ENCODE results near the gene SGF29.
"Not testable (repeated sequence)": the region's sequence is repeated elsewhere in the genome, so short reads cannot be mapped to it uniquely, and the experiment has no call there.

Gene SGF29

GRCh38 chr16:28532940-28533647 lies 20.6 kb upstream of the SGF29 start:
- no peak for DNase-seq (ENCODE audit: low read depth)

DNA sequence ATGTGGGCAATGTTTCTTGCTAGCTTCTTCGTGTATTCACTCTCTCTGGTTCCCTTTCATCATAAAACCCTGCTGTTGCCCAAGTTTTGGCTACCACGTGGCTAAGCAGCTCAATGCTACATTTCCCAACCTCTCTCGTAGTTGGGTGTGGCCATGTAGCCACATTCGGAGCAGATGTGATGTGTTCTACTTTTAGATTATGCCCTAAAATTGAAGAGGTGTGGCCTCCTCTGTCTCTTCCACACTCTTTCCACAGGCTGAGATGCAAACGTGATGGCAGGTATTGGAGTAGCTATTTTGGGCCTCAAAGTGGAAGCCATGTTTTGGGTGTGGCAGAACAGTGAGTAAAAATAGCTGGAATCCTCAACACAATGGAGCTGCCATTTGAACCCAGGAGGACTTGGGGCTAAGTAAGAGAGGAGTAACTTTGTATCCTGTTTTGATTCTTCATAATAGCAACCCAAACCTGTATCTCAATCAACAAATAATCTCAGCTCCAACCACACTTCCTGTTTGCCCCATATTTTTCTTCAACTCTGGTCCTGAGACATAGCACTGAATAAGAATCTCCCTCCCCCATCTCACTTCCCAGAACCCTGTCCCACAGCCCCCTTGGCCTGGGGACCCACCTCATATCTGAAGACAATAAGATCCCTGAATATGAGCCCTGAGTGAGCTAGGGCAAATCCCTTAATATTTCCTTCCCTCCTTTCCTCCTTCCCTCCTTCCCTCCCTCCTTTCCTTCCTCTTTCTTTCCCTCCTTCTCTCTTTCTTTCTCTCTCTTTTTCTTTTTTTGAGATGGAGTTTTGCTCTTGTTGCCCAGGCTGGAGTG lies 19.0 kb upstream of the SGF29 start:
- no peak for DNase-seq (ENCODE audit: low read depth)

GRCh38 chr16:28537076-28537475 lies 16.6 kb upstream of the SGF29 start:
- no peak for DNase-seq (ENCODE audit: low read depth)

DNA sequence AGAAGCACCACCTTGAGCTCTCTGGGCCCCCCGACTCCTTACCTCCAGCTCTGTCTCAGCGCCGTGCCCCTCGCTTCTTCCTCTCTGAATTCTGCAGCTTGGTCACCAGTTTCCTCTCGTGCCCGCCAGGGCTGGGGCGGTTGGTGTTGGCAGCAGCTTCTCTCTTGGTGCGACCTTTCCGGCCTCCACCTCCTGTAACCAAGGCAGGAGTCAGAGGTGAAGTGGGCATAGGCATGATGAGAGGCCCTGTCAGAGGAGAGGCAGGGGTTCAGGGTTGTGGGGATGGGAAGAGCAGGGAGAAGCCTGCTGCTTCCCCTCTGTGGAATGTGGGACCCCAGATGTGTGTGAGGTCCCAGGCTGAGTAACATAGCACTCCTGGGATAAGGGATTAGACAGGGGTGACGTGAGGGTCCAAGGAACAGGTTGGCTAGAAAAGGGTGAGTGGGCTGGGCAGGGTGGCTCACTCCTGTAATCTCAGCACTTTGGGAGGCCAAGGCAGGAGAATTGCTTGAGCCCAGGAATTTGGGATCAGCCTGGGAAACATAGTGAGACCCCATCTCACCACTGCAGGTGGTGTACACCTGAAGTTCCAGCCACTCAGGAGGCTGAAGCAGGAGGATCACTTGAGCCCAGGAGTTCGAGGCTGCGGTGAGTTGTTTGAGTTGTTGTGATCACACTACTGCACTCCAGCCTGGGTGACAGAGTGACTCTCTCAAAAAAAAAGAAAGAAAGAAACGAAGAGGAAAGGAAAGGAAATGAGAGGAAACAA lies 15.6 kb upstream of the SGF29 start:
- no peak for DNase-seq (ENCODE audit: low read depth)

DNA sequence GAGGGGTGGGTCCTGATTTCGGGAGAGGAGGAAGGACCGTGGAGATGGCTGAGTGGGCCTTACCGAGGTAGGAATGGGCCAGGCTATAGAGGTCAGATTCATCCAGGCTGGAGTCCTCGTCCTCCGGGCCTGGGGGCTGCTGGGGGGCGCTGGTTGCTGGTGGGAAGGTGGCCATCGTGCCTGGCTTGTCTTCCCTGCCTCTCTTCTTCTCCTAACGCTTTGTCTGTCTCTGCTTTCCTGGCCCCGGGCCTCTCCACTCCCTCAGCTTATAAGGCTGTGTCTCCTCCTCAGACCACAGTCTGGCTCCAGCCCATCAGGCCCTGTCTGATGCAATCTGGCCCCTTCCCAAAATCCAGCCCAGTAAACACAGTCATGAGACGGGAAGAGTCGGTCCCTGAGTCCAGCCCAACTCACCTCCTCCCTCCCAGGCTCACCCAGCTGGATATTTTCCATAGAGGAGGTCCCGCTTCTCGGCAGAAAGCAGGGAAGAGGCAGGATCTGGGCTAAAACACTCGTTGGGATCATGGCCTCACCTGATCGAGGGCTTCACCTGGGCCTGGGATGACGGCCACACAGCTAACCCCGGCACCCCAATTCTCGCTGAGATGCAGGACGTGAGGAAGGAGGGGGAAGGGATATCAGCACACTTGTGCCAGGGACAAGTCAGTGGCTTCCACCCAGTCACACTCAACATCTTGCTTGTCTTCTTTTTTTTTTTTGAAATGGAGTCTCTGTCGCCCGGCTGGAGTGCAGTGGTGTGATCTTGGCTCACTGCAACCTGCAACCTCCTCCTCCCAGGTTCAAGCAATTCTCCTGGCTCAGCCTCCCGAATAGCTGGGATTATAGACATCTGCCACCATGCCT lies 14.8 kb upstream of the SGF29 start, which contains the start of gene NUPR1:
NUPR1 (minus strand) TSS at position 242 of the 864 bp plus-strand sequence; CDS start at position 175, 67 bp downstream.
- no peak for DNase-seq (ENCODE audit: low read depth)

- DNase-seq (ENCODE audit: low read depth), result no peak
Measured at GRCh38 chr16:28540346-28540745, 13.4 kb upstream of the SGF29 start.

- no peak for DNase-seq (ENCODE audit: low read depth)
Measured at GRCh38 chr16:28542646-28543045, 11.1 kb upstream of the SGF29 start.

GRCh38 chr16:28543072-28543471 lies 10.6 kb upstream of the SGF29 start:
- no peak for DNase-seq (ENCODE audit: low read depth)

GRCh38 chr16:28544998-28545397 lies 8.7 kb upstream of the SGF29 start:
- no peak for DNase-seq (ENCODE audit: low read depth)

GRCh38 chr16:28545964-28546363 lies 7.8 kb upstream of the SGF29 start:
- not testable (repeated sequence) for DNase-seq (ENCODE audit: low read depth)

GRCh38 chr16:28546626-28547025 lies 7.1 kb upstream of the SGF29 start:
- DNase-seq (ENCODE audit: low read depth), result no peak

DNA sequence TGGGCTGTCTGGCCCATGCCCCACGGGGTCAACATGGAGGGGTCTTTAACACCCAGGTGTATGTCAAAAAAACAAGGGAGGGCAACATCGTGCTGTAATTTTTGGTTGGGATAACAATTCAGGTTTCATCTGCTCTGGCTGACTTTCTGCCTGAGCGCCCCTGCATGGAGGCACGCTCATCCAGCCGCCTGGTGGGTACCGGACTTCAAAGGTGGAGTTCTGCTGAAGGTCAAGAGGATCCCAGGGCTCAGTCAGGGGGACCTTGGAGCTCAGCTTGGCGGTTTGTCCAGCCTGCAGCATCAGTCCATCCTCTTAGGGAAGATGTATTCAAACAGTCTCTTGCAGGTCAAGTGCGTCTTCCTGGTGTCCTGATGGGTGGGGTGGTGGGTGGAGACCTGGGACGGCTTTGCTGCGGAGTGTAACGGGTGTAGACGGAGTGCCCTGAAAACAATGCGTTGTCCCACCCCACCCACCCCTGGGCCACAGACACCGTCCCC lies 5.4 kb upstream of the SGF29 start:
- no peak for DNase-seq (ENCODE audit: low read depth)

GRCh38 chr16:28549301-28549899 lies 4.3 kb upstream of the SGF29 start:
- DNase-seq (ENCODE audit: low read depth), result no peak

DNA sequence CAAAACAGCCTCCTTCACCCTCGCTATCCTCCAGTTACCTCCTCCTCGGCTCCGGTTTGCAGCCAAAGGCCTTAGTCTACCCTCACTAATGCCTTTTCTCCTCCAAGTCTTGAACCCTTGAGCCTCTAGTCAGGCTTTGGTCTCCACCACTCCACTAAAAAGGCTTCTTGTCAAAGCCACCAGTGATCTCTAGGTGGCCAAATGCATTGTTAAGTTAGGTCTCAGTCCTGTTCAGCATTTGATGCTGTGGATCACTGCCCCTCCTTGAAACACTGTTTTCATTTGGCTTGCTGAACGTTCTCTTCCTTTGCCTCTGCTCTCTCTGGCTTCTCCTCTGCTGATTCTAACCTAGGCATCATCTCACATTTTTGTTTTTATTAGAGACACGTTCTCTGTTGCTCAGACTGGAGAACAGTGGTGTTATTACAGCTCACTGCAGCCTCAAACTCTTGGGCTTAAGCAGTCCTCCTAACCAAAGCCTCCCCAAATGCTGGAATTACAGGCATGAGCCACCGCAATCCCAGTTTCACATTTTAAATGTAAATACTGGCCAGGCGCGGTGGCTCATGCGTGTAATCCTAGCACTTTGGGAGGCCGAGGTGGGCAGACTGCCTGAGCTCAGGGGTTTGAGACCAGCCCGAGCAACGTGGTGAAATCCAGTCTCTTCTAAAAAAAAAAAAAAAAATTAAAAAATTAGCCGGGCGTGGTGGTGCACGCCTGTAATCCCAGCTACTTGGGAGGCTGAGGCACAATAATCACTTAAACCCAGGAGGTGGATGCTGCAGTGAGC lies 1.1 kb downstream of the SGF29 start:
- no peak for DNase-seq (ENCODE audit: low read depth)

DNA sequence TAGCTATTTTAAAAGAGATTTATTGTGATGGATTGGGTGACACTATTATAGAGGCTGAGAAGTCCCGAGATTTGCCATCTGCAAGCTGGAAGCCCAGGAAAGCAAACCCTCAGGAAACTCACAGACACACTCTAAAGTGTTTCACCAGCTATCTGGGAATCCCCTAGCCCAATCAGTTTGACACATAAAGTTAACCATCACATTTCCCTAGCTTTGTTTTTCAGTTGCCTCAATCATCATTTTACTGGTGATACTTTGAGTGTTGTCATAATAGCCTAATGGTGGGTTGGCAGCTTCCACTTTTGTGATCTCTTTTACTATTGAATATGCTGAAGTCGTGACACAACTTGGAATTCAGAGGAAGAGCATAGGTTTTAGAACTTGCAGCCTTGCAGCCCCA lies 1.8 kb downstream of the SGF29 start:
- DNase-seq (ENCODE audit: low read depth), result no peak

GRCh38 chr16:28556914-28557320 lies 3.2 kb downstream of the SGF29 start:
- no peak for DNase-seq (ENCODE audit: low read depth)

GRCh38 chr16:28558456-28558855 lies 4.7 kb downstream of the SGF29 start:
- no peak for DNase-seq (ENCODE audit: low read depth)

GRCh38 chr16:28561557-28562187 lies 8.0 kb downstream of the SGF29 start:
- no peak for DNase-seq (ENCODE audit: low read depth)

DNA sequence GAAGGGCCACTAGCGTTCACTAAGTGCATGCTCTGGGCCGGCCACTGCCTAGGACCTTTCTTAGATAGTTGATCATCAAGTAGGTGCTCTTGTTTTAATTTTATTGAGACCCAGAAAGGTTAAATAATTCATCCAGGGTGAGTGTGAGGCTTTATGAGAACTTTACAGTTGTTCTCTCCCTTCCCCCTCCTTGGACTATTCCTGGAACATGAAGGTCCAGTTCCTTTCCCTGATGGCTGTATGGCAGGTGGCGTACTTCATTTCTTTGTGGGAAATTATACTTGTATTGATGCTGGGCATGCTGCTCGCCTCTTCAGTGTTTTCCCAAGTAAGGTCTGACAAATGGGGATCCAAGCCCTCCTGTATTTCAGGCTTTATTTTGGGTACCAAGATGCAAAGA lies 8.5 kb downstream of the SGF29 start:
- DNase-seq (ENCODE audit: low read depth), result no peak

DNA sequence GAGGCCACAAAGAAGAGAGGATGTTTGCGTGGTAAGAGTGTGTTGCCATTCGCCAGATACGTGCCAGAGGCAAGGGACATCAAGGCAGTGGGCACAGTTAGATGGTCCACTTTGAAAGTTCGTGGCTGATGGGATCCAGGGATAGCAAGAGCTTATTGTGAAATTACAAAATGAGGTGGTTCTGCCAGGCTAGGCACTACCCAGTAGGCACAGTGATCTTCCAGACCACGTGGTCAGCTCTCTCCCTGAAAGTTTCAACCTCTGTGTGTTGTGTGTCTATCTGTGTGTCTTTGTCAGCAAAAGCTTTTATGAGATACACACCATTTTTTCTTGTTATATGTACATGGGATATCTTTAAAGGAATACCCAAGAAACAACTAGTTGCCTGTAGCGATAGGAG lies 9.5 kb downstream of the SGF29 start:
- no peak for DNase-seq (ENCODE audit: low read depth)

Data from stimulated activated CD8-positive, alpha-beta memory T cell treated with anti-CD3 and anti-CD28 coated beads, Interleukin-7, amount 100 ng/mL, for 24 hours (primary cell).